ENCODE measurements around the gene XPNPEP2.

DNA sequence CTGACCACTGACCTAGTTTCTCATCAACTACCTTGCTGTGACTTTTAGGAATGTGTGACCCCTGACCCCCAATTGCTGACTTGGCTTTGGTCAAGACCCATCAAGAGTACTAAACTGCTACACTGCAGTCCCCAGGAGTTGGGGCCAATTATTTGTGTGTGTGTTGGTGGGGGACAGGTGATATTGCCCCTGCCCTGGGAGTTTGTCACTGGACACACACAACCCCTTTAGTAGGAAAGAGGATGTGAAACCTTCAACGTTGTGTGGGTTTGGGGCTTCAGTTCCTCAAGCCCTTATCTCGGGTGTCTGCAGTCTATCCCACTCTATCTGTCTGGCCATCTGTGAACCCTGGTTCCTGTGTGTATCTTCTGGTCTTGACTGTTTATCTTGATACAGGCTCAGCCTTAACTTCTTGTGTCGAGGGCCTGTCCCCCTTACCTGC is 47.5 kb downstream of the XPNPEP2 start:
- TF ChIP-seq EGR1 (IDR thresholded peaks at IDR 0.05) (no peak), RAD21 (IDR thresholded peaks at IDR 0.05; ENCODE audit: low read depth) (no peak), TEAD4 (IDR thresholded peaks at IDR 0.05) (no peak), ZBTB7A (IDR thresholded peaks at IDR 0.05; ENCODE audit: low read depth) (no peak), NFIC (IDR thresholded peaks at IDR 0.05) (no peak), FOXM1 (IDR thresholded peaks at IDR 0.05; ENCODE audit: borderline replicate concordance, low read depth) (no peak), EP300 (IDR thresholded peaks at IDR 0.05; ENCODE audit: borderline replicate concordance) (no peak), YY1 (IDR thresholded peaks at IDR 0.05; ENCODE audit: low read depth) (no peak), CEBPB (IDR thresholded peaks at IDR 0.05) (no peak)
- TF ChIP-seq, protein P1, sequence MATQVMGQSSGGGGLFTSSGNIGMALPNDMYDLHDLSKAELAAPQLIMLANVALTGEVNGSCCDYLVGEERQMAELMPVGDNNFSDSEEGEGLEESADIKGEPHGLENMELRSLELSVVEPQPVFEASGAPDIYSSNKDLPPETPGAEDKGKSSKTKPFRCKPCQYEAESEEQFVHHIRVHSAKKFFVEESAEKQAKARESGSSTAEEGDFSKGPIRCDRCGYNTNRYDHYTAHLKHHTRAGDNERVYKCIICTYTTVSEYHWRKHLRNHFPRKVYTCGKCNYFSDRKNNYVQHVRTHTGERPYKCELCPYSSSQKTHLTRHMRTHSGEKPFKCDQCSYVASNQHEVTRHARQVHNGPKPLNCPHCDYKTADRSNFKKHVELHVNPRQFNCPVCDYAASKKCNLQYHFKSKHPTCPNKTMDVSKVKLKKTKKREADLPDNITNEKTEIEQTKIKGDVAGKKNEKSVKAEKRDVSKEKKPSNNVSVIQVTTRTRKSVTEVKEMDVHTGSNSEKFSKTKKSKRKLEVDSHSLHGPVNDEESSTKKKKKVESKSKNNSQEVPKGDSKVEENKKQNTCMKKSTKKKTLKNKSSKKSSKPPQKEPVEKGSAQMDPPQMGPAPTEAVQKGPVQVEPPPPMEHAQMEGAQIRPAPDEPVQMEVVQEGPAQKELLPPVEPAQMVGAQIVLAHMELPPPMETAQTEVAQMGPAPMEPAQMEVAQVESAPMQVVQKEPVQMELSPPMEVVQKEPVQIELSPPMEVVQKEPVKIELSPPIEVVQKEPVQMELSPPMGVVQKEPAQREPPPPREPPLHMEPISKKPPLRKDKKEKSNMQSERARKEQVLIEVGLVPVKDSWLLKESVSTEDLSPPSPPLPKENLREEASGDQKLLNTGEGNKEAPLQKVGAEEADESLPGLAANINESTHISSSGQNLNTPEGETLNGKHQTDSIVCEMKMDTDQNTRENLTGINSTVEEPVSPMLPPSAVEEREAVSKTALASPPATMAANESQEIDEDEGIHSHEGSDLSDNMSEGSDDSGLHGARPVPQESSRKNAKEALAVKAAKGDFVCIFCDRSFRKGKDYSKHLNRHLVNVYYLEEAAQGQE (IDR thresholded peaks at IDR 0.05; ENCODE audit: low read depth): no peak
